Activated CD8-positive, alpha-beta T cell treated with anti-CD3 and anti-CD28 coated beads, Interleukin-2, amount 10 ng/mL, durations not matched to agents 7 days and 5 days (primary cell): Measurements from ENCODE around the gene IDH3G. TPM values are rescaled to one million over a fixed set of nuclear protein-coding genes. Genes with fewer than 3 reads are reported as not detected.
"Not testable (repeated sequence)": the region's sequence is repeated elsewhere in the genome, so short reads cannot be mapped to it uniquely, and the experiment has no call there.

Experiments used
- ATAC-seq: fragments of 150-1000 bp; cut with Tn5 transposase; one replicate; pipeline ENCODE4 v1.10.0; 2021; ENCODE audit warnings: moderate library complexity
- CTCF ChIA-PET: fragments of 350-600 bp; sonication (Branson Sonifier 250); formaldehyde crosslinking; loops from one replicate; lab custom pipeline; 2021; ENCODE audit warnings: antibody characterized with exemption; lab: Charles Lee
- POLR2A ChIA-PET: fragments of 350-600 bp; sonication (Branson Sonifier 250); formaldehyde crosslinking; loops from one replicate; lab custom pipeline; 2021; ENCODE audit warnings: antibody characterized with exemption; lab: Charles Lee
- DNase-seq: peaks from one replicate; pipeline ENCODE4 v3.0.0-alpha.2; 2020
- H3K27ac Mint-ChIP-seq: one replicate; pipeline ENCODE4 v1.8.0; 2021; ENCODE audit warnings: mild to moderate bottlenecking, mixed read lengths
- H3K27me3 Mint-ChIP-seq: one replicate; pipeline ENCODE4 v1.8.0; 2021; ENCODE audit warnings: low read depth, mixed read lengths
- H3K36me3 Mint-ChIP-seq: one replicate; pipeline ENCODE4 v1.8.0; 2021; ENCODE audit warnings: low read depth, mixed read lengths
- H3K4me1 Mint-ChIP-seq: one replicate; pipeline ENCODE4 v1.8.0; 2021; ENCODE audit warnings: low read depth, mixed read lengths
- H3K4me3 Mint-ChIP-seq: one replicate; pipeline ENCODE4 v1.8.0; 2021; ENCODE audit warnings: mild to moderate bottlenecking, mixed read lengths
- H3K9me3 Mint-ChIP-seq: one replicate; pipeline ENCODE4 v1.8.0; 2022; ENCODE audit warnings: mixed read lengths; ENCODE audit not compliant: insufficient read depth
- total RNA-seq, 2 experiments: library from RNA; stranded (reverse); gene quantifications; one replicate each; pipeline ENCODE4 v1.2.3, GENCODE V29; 2021

IDH3G gene
- total RNA-seq, 2 experiments from 2014 or later = 63.2 to 66.9 TPM

GRCh38 chrX:153827016-153827415 is 32.8 kb upstream of the IDH3G start:
- Mint-ChIP-seq H3K4me1 (peaks cover 18% of the 10 kb centered on the region), H3K4me3 (no peak overlapping the region), H3K36me3 (no peaks in the 10 kb centered on the region), H3K27me3 (peaks cover 35% of the 10 kb centered on the region), H3K27ac (no peak overlapping the region), H3K9me3 (no peaks in the 10 kb centered on the region)
- DNase-seq (no peak), ATAC-seq (no peak)
- ChIA-PET CTCF (no interaction called here), POLR2A (no interaction called here)

- ATAC-seq (no peak), DNase-seq (no peak)
- ChIA-PET CTCF (no interaction called here), POLR2A (no interaction called here)
- Mint-ChIP-seq H3K36me3 (no peaks in the 10 kb centered on the region), H3K27ac (no peak overlapping the region), H3K4me1 (peaks cover 33% of the 10 kb centered on the region), H3K27me3 (peaks cover 27% of the 10 kb centered on the region), H3K9me3 (no peaks in the 10 kb centered on the region), H3K4me3 (no peak overlapping the region)
Observed at GRCh38 chrX:153825042-153825441, 30.9 kb upstream of the IDH3G start.

- ChIA-PET CTCF (no interaction called here), POLR2A (no interaction called here)
- H3K27me3 Mint-ChIP-seq = peaks cover 26% of the 10 kb centered on the region
- no peak overlapping the region for H3K4me3 Mint-ChIP-seq
- H3K27ac Mint-ChIP-seq = no peak overlapping the region
- no peaks in the 10 kb centered on the region for H3K9me3 Mint-ChIP-seq
- ATAC-seq = no peak
- H3K36me3 Mint-ChIP-seq = no peaks in the 10 kb centered on the region
- no peak for DNase-seq
- H3K4me1 Mint-ChIP-seq = peaks cover 37% of the 10 kb centered on the region
Observed at GRCh38 chrX:153824348-153824747, 30.2 kb upstream of the IDH3G start.

GRCh38 chrX:153821066-153821465 is 26.9 kb upstream of the IDH3G start:
- no peaks in the 10 kb centered on the region for H3K9me3 Mint-ChIP-seq
- peaks cover 22% of the 10 kb centered on the region for H3K27me3 Mint-ChIP-seq
- DNase-seq (no peak), ATAC-seq (no peak)
- no peak overlapping the region for H3K4me3 Mint-ChIP-seq
- POLR2A ChIA-PET = no interaction called here
- H3K36me3 Mint-ChIP-seq = no peaks in the 10 kb centered on the region
- no peak overlapping the region for H3K27ac Mint-ChIP-seq
- CTCF ChIA-PET = no interaction called here
- H3K4me1 Mint-ChIP-seq = peaks cover 51% of the 10 kb centered on the region

GRCh38 chrX:153820601-153821000 is 26.4 kb upstream of the IDH3G start:
- Mint-ChIP-seq H3K4me1 (peaks cover 50% of the 10 kb centered on the region), H3K27me3 (peaks cover 20% of the 10 kb centered on the region), H3K9me3 (no peaks in the 10 kb centered on the region), H3K27ac (no peak overlapping the region), H3K36me3 (no peaks in the 10 kb centered on the region), H3K4me3 (no peak overlapping the region)
- ChIA-PET CTCF (no interaction called here), POLR2A (no interaction called here)
- ATAC-seq (no peak), DNase-seq (no peak)

- Mint-ChIP-seq H3K27me3 (peaks cover 22% of the 10 kb centered on the region), H3K9me3 (no peaks in the 10 kb centered on the region), H3K36me3 (no peaks in the 10 kb centered on the region), H3K27ac (no peak overlapping the region), H3K4me1 (peaks cover 54% of the 10 kb centered on the region), H3K4me3 (peak overlapping the region; percentile 36)
- DNase-seq (no peak), ATAC-seq (peak; percentile 4)
- POLR2A ChIA-PET = no interaction called here
- CTCF ChIA-PET = interaction anchor here (0.8 kb wide), 1 partner anchor 9 kb away, joined by 3 read pairs; no protein-coding TSS in a partner anchor
Observed at GRCh38 chrX:153819384-153820040, 25.3 kb upstream of the IDH3G start.

GRCh38 chrX:153818571-153819383 is 24.6 kb upstream of the IDH3G start:
- CTCF ChIA-PET = no interaction called here
- peak; percentile 52 for DNase-seq
- peaks cover 18% of the 10 kb centered on the region for H3K27me3 Mint-ChIP-seq
- ATAC-seq = peak; percentile 80
- peaks cover 51% of the 10 kb centered on the region for H3K4me1 Mint-ChIP-seq
- no peaks in the 10 kb centered on the region for H3K9me3 Mint-ChIP-seq
- H3K4me3 Mint-ChIP-seq = peak overlapping the region; percentile 36
- no peak overlapping the region for H3K27ac Mint-ChIP-seq
- POLR2A ChIA-PET = no interaction called here
- no peaks in the 10 kb centered on the region for H3K36me3 Mint-ChIP-seq

GRCh38 chrX:153818064-153818463 is 23.9 kb upstream of the IDH3G start:
- H3K9me3 Mint-ChIP-seq, H3K4me3 Mint-ChIP-seq, H3K36me3 Mint-ChIP-seq, ATAC-seq, CTCF ChIA-PET, DNase-seq, H3K27ac Mint-ChIP-seq, POLR2A ChIA-PET: not testable (repeated sequence)
- H3K4me1 Mint-ChIP-seq = peaks cover 49% of the 10 kb centered on the region
- H3K27me3 Mint-ChIP-seq = peaks cover 19% of the 10 kb centered on the region

GRCh38 chrX:153816831-153817690 is 22.9 kb upstream of the IDH3G start:
- CTCF ChIA-PET = interaction anchor here (0.7 kb wide), 1 partner anchor 130 kb away, joined by 3 read pairs; no protein-coding TSS in a partner anchor
- H3K9me3 Mint-ChIP-seq = no peaks in the 10 kb centered on the region
- POLR2A ChIA-PET = no interaction called here
- no peak overlapping the region for H3K27ac Mint-ChIP-seq
- peaks cover 41% of the 10 kb centered on the region for H3K4me1 Mint-ChIP-seq
- peak; percentile 64 for DNase-seq
- peaks cover 23% of the 10 kb centered on the region for H3K27me3 Mint-ChIP-seq
- H3K36me3 Mint-ChIP-seq = no peaks in the 10 kb centered on the region
- ATAC-seq = peak; percentile 58
- H3K4me3 Mint-ChIP-seq = no peak overlapping the region

GRCh38 chrX:153814591-153815315 is 20.6 kb upstream of the IDH3G start:
- Mint-ChIP-seq H3K4me1 (peaks cover 26% of the 10 kb centered on the region), H3K27me3 (peaks cover 23% of the 10 kb centered on the region), H3K4me3 (no peak overlapping the region), H3K36me3 (no peaks in the 10 kb centered on the region), H3K27ac (no peak overlapping the region), H3K9me3 (no peaks in the 10 kb centered on the region)
- ChIA-PET CTCF (interaction anchor here (0.8 kb wide), 1 partner anchor 88 kb away, joined by 3 read pairs; no protein-coding TSS in a partner anchor), POLR2A (no interaction called here)
- ATAC-seq (no peak), DNase-seq (no peak)

GRCh38 chrX:153813161-153813560 is 19.0 kb upstream of the IDH3G start:
- peaks cover 19% of the 10 kb centered on the region for H3K4me1 Mint-ChIP-seq
- CTCF ChIA-PET = no interaction called here
- no peaks in the 10 kb centered on the region for H3K9me3 Mint-ChIP-seq

More at GRCh38 chrX:153813161-153813560, 19.0 kb upstream of the IDH3G start:
- ATAC-seq (no peak), DNase-seq (no peak)
- no peak overlapping the region for H3K27ac Mint-ChIP-seq
- no peaks in the 10 kb centered on the region for H3K36me3 Mint-ChIP-seq
- peaks cover 23% of the 10 kb centered on the region for H3K27me3 Mint-ChIP-seq
- no peak overlapping the region for H3K4me3 Mint-ChIP-seq
- POLR2A ChIA-PET = no interaction called here
